GM21515 (cell line): ENCODE data around the gene SLC15A1.
"Not testable (repeated sequence)": the region's sequence is repeated elsewhere in the genome, so short reads cannot be mapped to it uniquely, and the experiment has no call there.

Experiments used
- ATAC-seq: cut with Tn5 transposase; IDR thresholded peaks from one replicate; pipeline ENCODE4 v1.9.1; 2021; ENCODE audit not compliant: unreplicated experiment

The SLC15A1 gene

DNA sequence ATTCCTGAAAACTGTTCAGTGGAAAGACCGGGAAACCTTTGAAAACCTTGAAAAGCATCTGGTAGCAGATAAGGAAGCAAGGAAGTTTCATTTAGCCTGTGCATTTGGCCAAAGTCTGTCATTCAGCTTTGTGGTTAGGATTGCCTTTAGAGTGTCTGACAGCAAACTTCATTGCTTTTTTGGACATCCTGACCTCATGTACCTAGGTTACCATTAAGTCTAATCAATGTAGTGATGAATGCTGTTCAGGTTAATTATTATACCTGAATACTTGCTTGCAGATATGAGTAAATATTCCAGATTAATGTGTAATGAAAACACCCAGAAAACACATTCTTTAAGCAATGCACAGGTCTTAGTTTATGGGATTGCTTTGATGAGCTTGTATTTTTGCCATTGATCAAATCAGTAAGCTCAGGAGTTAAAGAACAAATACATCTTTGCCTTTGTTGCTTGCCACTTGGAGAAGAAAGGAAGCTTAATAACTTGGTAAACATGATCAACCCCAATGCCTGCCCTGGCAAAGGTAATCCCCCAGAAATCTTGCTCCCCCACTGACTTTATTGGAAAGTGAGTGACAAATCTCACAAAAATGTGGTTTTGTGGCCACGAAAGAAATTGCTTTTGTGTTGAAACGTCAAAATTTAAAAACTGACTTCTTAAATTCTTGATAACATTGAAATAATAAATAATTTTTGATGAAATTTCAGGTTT lies 87.4 kb downstream of the SLC15A1 start:
- no peak for ATAC-seq

DNA sequence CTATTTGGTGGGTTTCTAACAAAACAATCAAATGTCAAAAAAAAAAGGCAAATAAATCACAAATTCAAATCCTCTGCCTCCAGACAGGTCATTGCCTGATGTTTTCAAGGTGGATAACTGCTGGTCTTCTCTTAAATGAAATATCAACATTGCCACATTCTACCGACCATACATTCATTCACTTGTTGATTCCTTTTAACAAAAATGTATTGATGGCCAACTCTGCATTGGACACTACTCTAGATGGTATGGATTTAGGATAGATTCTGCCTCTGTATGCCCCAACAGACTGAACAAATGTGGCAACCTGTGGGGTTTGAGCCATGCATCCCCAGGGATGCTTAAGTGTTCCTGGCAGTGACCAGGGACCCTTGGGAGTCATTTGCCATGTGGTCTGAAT lies 88.0 kb downstream of the SLC15A1 start:
- ATAC-seq = no peak

GRCh38 chr13:98664047-98664446 lies 88.4 kb downstream of the SLC15A1 start:
- no peak for ATAC-seq

- ATAC-seq = no peak
Measured at GRCh38 chr13:98658131-98658530, 94.3 kb downstream of the SLC15A1 start.

- no peak for ATAC-seq
Measured at GRCh38 chr13:98657506-98658085, 94.9 kb downstream of the SLC15A1 start.

- ATAC-seq = no peak
Measured at GRCh38 chr13:98656223-98656622, 96.2 kb downstream of the SLC15A1 start.

DNA sequence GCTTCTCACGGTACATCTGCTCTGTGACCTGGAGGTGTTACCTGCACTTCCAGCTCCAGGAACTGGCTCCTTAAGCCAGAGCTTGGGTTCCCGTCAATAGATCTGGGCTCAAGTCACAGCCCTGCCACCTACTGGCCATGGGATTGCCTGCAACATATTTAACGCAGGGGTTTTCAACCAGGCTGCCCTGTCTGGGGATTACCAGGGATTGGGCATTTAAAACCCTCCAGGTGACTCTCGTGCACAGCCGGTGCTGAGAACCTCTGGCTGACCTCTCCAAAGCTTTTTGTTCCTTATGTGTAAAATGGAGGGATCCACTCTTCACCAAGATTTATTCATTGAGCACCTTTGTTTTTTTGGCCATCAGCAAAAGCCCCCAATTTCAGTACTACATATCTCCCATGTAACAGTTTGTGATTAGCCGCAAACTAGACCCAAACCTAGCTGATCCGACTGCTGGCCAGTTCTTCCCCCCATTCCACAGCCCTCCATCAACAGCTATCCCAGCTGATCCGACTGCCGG lies 98.9 kb downstream of the SLC15A1 start:
- ATAC-seq = peak; percentile 93

GRCh38 chr13:98652721-98653462 lies 99.6 kb downstream of the SLC15A1 start:
- no peak for ATAC-seq

DNA sequence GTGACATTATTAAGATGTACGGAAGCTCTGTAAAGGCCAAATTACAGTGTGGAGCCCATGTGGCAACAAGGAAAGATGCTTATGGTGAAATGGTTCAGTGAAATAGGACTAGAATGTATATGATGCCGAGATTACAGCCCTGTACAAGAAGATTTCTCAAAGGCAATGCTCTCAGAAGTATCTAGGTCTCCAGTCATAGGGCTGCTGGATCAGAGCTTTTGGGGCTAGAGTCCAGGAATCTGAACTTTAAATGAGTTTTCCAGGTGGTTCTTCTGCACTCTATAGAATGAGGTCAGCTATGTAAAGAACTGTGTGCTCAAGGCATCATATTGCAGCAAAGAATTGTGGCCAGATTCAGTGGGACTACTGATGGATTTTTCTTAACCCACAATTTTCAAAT lies 100.2 kb downstream of the SLC15A1 start:
- no peak for ATAC-seq

DNA sequence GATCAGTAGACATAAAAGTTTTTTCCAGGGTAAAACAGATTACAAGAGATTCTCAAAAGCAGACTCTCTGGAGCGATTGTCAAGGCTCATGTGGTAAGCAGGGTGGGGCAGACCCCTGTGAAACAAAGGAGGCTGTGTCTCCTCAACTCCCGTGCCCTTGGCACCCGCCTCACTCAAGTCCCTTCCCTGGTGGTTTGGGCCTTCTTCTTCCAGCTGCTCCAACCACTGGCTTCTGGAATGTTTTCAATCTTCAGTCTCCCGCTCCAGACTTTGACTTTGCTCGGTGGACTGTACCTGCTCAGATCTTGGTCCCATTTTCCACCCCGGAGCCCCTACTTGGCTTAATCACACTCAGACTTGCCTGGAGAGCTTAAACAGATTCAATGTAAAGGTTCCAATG lies 100.7 kb downstream of the SLC15A1 start:
- ATAC-seq = no peak

DNA sequence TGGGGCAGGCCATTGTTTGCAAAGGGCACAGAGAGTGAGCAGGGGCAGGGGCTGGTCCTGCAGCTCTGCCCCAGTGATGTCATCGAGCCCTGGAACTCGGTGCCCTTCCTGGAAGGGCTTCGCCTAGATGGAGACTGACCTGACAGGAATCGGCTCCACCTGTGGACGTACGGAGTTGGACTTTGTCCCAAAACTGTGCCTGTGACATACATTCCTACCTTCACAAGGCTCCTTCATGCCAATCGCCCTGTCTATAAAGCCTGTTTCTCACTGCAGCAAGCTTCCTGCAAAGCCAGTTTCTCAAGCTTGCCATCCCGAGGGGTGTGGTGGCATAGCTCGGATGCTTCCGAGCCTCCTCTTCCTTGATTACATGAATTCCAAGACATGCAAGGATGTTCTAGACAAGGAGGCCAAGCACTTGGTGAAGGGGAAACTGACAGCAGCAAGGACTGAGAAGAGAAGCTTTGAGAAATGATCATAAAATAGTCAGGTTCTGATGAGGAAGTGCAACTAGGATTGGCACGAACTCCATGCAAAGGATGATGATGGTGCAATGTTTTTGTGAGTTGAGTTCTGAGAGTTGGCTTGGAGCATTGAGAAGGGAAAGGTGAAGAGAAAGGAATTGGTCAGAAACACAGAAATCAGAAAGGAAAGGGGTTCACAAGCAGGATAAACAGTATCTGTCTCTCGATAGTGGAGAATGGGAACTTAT lies 101.9 kb downstream of the SLC15A1 start:
- no peak for ATAC-seq

DNA sequence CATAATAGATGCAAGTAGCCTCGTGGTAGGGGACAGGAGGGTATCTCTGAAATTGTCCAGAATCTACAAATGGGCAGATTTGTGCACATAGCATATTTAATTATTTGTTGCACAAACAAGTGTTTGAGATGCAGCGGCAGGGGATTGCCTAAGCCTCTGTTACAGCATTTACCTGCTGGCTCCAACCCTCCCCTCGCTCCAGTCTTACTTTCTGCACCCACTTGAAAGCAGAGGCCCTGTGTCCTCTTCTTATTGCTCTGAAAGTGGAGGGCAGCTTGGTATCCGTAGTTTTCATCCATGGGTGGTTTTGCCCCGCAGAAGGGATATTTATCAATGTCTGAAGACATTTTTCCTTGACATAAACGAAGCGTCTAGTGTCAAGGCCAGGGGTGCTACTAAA lies 102.6 kb downstream of the SLC15A1 start:
- ATAC-seq = no peak

- no peak for ATAC-seq
Measured at GRCh38 chr13:98648686-98649085, 103.8 kb downstream of the SLC15A1 start.

DNA sequence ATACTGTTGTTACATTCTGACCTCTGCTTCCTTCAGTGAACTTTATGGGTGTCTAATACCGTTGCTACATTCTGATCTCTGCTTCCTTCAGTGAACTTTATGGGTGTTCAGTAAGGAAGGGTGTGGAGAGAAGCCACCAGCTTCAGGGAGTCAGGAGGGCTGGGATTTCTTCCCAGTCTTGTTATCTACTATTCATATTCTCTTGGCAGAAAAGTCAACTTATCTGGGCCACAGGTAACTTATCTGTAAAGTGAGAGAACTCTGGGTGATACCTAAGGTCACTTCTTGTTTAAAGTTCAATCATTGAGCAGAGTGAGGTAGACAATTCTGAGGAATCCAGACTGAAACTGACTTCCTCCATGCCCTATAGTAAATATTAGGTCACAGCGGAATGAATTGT lies 104.3 kb downstream of the SLC15A1 start:
- no peak for ATAC-seq

DNA sequence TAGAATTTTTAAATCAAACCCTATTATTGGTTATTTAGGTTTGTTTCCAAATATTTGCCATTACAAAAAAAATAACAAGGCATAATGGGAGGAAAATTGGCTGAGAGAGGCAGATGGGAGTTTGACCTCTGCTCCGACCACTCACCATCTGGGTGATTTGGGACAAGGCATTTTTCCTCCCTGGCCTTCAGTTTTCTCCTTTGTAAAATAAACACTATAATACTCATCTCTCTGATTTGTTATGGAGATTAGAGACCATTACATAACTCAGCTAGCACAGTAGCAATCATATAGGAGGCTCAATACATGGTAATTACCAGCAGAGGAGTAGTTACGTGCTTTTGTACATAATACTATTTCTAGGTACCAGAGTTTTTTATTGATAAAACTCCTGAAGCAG lies 105.4 kb downstream of the SLC15A1 start:
- ATAC-seq = no peak

DNA sequence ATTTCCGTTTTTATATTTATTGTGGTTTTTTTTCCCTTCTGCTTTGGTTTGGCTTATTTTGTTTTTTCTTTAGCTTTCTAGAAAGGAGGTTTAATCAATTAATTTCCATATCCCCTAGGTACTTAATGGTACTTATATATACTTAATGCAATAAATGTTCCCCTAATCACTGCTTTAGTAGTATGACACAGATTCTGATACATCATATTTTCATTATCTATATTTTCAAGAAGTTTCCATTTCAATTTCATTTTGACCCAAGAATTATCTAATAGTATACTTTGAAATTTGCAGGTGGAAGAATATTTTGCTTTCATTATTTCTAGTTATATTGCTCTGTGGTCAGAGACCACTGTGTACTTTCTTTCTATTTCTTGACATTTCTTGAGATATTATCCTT lies 109.0 kb downstream of the SLC15A1 start:
- ATAC-seq = no peak

DNA sequence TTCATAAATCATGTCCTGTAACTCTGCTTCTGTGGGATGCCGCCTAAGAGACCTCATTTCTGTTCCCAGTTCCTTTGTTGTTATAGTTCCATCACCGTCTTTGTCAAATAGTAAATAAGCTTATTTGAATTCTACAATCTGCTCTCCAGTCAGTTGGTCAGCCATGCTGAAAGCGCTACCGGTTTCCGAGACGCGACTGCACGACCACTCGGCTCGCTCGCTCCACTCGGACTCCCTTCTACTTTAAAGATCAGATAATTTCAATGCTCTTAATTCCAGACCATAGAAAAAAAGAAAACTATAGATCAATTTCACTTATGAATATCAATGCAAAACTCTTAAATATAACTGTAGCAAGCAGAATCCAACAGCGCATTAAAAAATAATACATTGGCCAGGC lies 111.4 kb downstream of the SLC15A1 start:
- ATAC-seq = no peak

GRCh38 chr13:98639785-98640184 lies 112.7 kb downstream of the SLC15A1 start:
- ATAC-seq = not testable (repeated sequence)

DNA sequence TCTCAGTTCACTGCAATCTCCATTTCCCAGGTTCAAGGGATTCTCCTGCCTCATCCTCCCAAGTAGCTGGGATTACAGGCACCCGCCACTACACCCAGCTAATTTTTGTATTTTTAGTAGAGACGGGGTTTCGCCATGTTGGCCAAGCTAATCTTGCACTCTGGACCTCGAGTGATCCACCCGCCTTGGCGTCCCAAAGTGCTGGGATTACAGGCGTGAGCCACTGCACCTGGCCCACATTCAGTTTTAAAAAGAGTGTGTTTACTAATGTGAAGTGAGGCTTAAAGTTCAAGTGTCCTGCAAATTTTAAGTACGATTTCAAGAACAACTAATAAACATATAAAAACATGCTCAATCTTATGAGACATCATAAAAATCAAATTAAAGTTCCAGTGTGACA lies 114.1 kb downstream of the SLC15A1 start:
- not testable (repeated sequence) for ATAC-seq
